NCI-H128 (cell line): Measurements from ENCODE around the gene ZSCAN21.

Source experiments
- DNase-seq: peaks from one replicate; lab custom pipeline; 2025; ENCODE audit not compliant: unreplicated experiment; lab: John Stamatoyannopoulos, UW

Gene ZSCAN21

GRCh38 chr7:100024020-100024619 is 25.5 kb upstream of the ZSCAN21 start:
- DNase-seq = no peak

- no peak for DNase-seq
Observed at GRCh38 chr7:100027197-100027596, 22.4 kb upstream of the ZSCAN21 start.

GRCh38 chr7:100029596-100029995 is 20.0 kb upstream of the ZSCAN21 start:
- DNase-seq = no peak

GRCh38 chr7:100033526-100033925 is 16.0 kb upstream of the ZSCAN21 start:
- no peak for DNase-seq

- DNase-seq = no peak
Observed at GRCh38 chr7:100034871-100035510, 14.6 kb upstream of the ZSCAN21 start.

- DNase-seq = no peak
Observed at GRCh38 chr7:100035876-100036275, 13.7 kb upstream of the ZSCAN21 start.

GRCh38 chr7:100038326-100038725 is 11.2 kb upstream of the ZSCAN21 start:
- no peak for DNase-seq

- no peak for DNase-seq
Observed at GRCh38 chr7:100040575-100040974, 9.0 kb upstream of the ZSCAN21 start.

- DNase-seq = no peak
Observed at GRCh38 chr7:100044718-100045117, 4.9 kb upstream of the ZSCAN21 start.

- DNase-seq = no peak
Observed at GRCh38 chr7:100048680-100049079, 894 bp upstream of the ZSCAN21 start.

- DNase-seq = no peak
Observed at GRCh38 chr7:100051611-100052010, 2.0 kb downstream of the ZSCAN21 start.

- DNase-seq = peak; percentile 76
Observed at GRCh38 chr7:100053215-100053614, 3.6 kb downstream of the ZSCAN21 start.

- DNase-seq = no peak
Observed at GRCh38 chr7:100057006-100057405, 7.4 kb downstream of the ZSCAN21 start.

- DNase-seq = no peak
Observed at GRCh38 chr7:100059251-100059739, 9.7 kb downstream of the ZSCAN21 start.

GRCh38 chr7:100061518-100062193 is 12.1 kb downstream of the ZSCAN21 start:
- DNase-seq = no peak

- DNase-seq = no peak
Observed at GRCh38 chr7:100063376-100063775, 13.8 kb downstream of the ZSCAN21 start.

GRCh38 chr7:100064162-100064561 is 14.6 kb downstream of the ZSCAN21 start:
- no peak for DNase-seq

GRCh38 chr7:100065452-100066186 is 16.0 kb downstream of the ZSCAN21 start:
- DNase-seq = no peak

- no peak for DNase-seq
Observed at GRCh38 chr7:100066953-100067352, 17.4 kb downstream of the ZSCAN21 start.

GRCh38 chr7:100069991-100070390 is 20.4 kb downstream of the ZSCAN21 start:
- DNase-seq = no peak

GRCh38 chr7:100071018-100071723 is 21.6 kb downstream of the ZSCAN21 start:
- no peak for DNase-seq
